Measurements from ENCODE around the gene SLCO2A1. TPM values are rescaled to one million over a fixed set of nuclear protein-coding genes. Genes with fewer than 3 reads are reported as not detected.

The SLCO2A1 gene
- polyA plus RNA-seq, 1 donor (not counting 4 experiments of a cell fraction or from before 2014, with no cell fraction given) = 0.80 TPM

DNA sequence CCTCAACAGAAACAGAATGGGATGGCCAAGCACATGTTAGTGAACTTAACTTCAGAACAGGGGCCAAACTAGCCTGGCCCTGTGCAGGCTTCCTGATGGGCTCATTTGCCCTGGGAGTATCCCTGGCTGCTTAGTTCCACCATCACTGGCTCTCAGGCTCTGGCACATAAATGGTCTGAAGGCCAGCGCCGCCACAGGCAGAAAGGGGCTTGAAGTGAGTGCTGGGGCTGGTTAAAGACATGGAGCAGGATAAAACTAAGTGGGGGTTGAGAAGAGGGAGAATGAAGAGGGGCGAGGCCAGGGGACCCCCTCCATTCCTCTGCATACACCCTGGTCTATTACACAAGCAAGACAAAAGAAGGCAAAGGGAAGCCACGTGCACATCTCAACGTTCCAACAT, 12.2 kb downstream of the SLCO2A1 start:
- Histone ChIP-seq H3K36me3 (ENCODE audit: control insufficient read depth in 2 of 2, extremely low read depth in 1 of 2, insufficient read depth in 2 of 2, low read length in 2 of 2) (no peaks in the 10 kb centered on the region), H4K20me1 (ENCODE audit: control insufficient read depth, extremely low read depth, insufficient read depth, low read length) (no peaks in the 10 kb centered on the region), H3K9ac (ENCODE audit: control insufficient read depth, extremely low read depth, insufficient read depth, low read length) (no peak overlapping the region), H3K9me3 (ENCODE audit: control insufficient read depth, low read depth, low read length) (no peaks in the 10 kb centered on the region), H3K27ac (ENCODE audit: control insufficient read depth, insufficient read depth, low read length) (no peak overlapping the region), H3K9me1 (ENCODE audit: control insufficient read depth, extremely low read depth, insufficient read depth, low read length) (no peaks in the 10 kb centered on the region), H3K79me2 (ENCODE audit: control insufficient read depth, insufficient read depth, low read length) (no peaks in the 10 kb centered on the region), H3K27me3 (ENCODE audit: control insufficient read depth, extremely low read depth, insufficient read depth, low read length) (peaks cover 8% of the 10 kb centered on the region), H3K4me1 (ENCODE audit: control insufficient read depth, extremely low read depth, insufficient read depth, low read length) (peaks cover 3% of the 10 kb centered on the region), H2AFZ (ENCODE audit: control insufficient read depth, low read length) (no peak overlapping the region), H3K4me3 (ENCODE audit: control insufficient read depth in 2 of 3, extremely low read depth in 1 of 3, insufficient read depth in 2 of 3, low read depth in 1 of 3, low read length in 3 of 3) (no peak overlapping the region), H3K4me2 (ENCODE audit: control insufficient read depth, extremely low read depth, insufficient read depth, low read depth, low read length) (no peak overlapping the region)
- dilution Hi-C loops (cut with MboI; ENCODE audit: extremely low pct_ligation_motif_present, low sequenced_read_pairs) = no loop called here
- DNase-seq (ENCODE audit: low read depth, low spot score) (no peak), FAIRE-seq (no peak)
- TF ChIP-seq EZH2 (IDR thresholded peaks at IDR 0.05; ENCODE audit: low read length) = no peak
- TF ChIP-seq, protein P1, sequence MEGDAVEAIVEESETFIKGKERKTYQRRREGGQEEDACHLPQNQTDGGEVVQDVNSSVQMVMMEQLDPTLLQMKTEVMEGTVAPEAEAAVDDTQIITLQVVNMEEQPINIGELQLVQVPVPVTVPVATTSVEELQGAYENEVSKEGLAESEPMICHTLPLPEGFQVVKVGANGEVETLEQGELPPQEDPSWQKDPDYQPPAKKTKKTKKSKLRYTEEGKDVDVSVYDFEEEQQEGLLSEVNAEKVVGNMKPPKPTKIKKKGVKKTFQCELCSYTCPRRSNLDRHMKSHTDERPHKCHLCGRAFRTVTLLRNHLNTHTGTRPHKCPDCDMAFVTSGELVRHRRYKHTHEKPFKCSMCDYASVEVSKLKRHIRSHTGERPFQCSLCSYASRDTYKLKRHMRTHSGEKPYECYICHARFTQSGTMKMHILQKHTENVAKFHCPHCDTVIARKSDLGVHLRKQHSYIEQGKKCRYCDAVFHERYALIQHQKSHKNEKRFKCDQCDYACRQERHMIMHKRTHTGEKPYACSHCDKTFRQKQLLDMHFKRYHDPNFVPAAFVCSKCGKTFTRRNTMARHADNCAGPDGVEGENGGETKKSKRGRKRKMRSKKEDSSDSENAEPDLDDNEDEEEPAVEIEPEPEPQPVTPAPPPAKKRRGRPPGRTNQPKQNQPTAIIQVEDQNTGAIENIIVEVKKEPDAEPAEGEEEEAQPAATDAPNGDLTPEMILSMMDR (optimal IDR thresholded peaks at IDR 0.05 in 1 of 3, IDR thresholded peaks at IDR 0.05 in 1 of 3, conservative IDR thresholded peaks at IDR 0.05 in 1 of 3; ENCODE audit: extremely low read depth in 1 of 3, insufficient read depth in 2 of 3, low read length in 3 of 3) = no peak

DNA sequence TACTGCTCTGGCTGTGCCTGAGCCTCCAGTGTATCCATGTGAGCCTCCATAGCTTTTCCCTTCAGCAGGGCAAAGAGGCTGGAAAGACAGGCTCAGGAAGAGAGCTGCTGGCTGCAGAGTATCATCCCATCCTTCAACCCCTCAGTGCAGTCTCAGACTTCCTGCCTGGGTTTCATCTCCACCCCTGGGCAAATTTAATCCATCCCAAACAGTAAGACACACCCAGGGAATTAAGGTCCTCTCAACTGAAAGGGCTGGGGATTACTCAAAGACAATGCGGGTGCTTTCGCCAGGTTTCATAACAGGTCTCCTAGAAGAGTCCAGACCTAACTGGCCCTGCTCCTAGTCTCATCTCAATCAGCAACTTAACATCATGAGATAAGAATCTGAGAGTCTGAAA, 15.5 kb downstream of the SLCO2A1 start:
- Histone ChIP-seq H3K36me3 (ENCODE audit: control insufficient read depth in 2 of 2, extremely low read depth in 1 of 2, insufficient read depth in 2 of 2, low read length in 2 of 2) (no peaks in the 10 kb centered on the region), H3K27ac (ENCODE audit: control insufficient read depth, insufficient read depth, low read length) (no peak overlapping the region), H2AFZ (ENCODE audit: control insufficient read depth, low read length) (no peak overlapping the region), H3K27me3 (ENCODE audit: control insufficient read depth, extremely low read depth, insufficient read depth, low read length) (peaks cover 8% of the 10 kb centered on the region), H3K4me2 (ENCODE audit: control insufficient read depth, extremely low read depth, insufficient read depth, low read depth, low read length) (no peak overlapping the region), H4K20me1 (ENCODE audit: control insufficient read depth, extremely low read depth, insufficient read depth, low read length) (no peaks in the 10 kb centered on the region), H3K9me3 (ENCODE audit: control insufficient read depth, low read depth, low read length) (no peaks in the 10 kb centered on the region), H3K4me1 (ENCODE audit: control insufficient read depth, extremely low read depth, insufficient read depth, low read length) (peaks cover 12% of the 10 kb centered on the region), H3K9me1 (ENCODE audit: control insufficient read depth, extremely low read depth, insufficient read depth, low read length) (no peaks in the 10 kb centered on the region), H3K4me3 (ENCODE audit: control insufficient read depth in 2 of 3, extremely low read depth in 1 of 3, insufficient read depth in 2 of 3, low read depth in 1 of 3, low read length in 3 of 3) (no peak overlapping the region), H3K9ac (ENCODE audit: control insufficient read depth, extremely low read depth, insufficient read depth, low read length) (no peak overlapping the region), H3K79me2 (ENCODE audit: control insufficient read depth, insufficient read depth, low read length) (no peaks in the 10 kb centered on the region)
- dilution Hi-C loops (cut with MboI; ENCODE audit: extremely low pct_ligation_motif_present, low sequenced_read_pairs) = no loop called here
- TF ChIP-seq, protein P1 (optimal IDR thresholded peaks at IDR 0.05 in 1 of 3, IDR thresholded peaks at IDR 0.05 in 1 of 3, conservative IDR thresholded peaks at IDR 0.05 in 1 of 3; ENCODE audit: extremely low read depth in 1 of 3, insufficient read depth in 2 of 3, low read length in 3 of 3) = no peak
- TF ChIP-seq EZH2 (IDR thresholded peaks at IDR 0.05; ENCODE audit: low read length) = no peak
- FAIRE-seq (no peak), DNase-seq (ENCODE audit: low read depth, low spot score) (no peak)

All from keratinocyte (primary cell).